HS-5 (cell line): ENCODE measurements around the gene CWF19L1.

Experiments
- DNase-seq: peaks from one replicate; pipeline ENCODE4 v3.0.0-alpha.2; 2012; ENCODE audit warnings: low read depth

Gene CWF19L1

DNA sequence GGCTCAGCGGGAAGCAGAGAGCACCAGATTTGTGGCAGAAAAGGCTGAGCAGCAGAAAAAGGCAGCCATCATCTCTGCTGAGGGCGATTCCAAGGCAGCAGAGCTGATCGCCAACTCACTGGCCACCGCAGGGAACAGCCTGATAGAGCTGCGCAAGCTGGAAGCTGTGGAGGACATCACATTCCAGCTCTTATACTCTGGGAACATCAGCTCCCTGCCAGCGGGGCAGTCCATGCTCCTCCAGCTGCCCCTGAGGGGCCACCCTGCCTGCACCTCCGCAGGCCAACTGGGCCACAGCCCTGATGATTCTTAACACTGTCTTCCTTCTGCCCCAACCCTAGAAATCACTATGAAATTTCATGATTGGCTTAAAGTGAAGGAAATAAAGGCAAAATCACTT lies 18.6 kb downstream of the CWF19L1 start:
- no peak for DNase-seq

DNA sequence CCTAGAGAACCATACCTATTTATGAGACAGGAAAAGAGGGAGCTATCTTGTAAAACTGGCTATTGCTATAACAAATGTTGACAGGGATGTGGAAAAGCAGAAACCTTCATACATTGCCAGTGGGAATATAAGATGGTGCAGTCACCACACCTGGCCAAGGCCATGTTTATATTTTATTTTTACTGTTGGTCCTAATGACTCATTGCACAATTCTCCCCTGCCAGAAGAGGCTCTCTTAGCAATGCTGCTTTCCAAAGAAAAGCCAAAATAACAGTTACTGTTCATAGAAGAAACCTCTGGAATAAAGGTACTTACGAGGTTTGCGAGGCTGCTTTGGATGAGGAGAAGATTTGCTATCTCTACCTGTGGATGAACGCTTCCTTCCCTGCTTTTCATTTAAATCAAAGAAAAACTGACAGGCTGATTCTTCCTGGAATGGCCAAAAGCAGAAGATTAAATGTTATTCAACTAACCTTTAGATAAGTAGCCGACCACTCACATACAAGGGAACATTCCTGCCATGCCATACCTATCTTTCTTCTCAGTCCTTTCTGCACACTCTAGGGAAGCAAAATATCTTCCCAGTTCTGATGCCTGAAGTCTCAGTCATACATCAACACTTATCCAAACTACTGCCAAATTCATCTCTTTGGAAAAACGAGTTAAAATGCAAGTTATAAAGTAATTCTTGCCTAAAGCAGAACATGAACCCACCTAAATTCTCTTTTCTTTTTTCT lies 21.8 kb downstream of the CWF19L1 start:
- no peak for DNase-seq

- no peak for DNase-seq
Observed at GRCh38 chr10:100239851-100240250, 27.6 kb downstream of the CWF19L1 start.

DNA sequence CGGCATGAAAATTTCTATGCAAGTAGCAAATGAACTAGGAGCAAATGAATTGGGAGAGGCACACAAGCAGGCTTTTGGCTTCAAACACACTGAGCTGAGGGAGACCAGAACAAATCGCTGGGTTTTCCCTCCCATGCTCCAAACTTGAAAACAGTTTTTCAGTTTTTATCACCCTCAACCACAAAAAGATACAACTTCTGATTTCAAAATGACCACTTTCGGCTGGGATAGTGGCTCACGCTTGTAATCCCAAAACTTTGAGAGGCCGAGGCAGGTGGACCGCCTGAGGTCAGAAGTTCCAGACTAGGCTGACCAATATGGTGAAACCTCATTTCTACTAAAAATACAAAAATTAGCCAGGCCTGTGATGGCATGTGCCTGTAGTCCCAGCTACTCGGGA lies 29.0 kb downstream of the CWF19L1 start:
- DNase-seq: no peak

DNA sequence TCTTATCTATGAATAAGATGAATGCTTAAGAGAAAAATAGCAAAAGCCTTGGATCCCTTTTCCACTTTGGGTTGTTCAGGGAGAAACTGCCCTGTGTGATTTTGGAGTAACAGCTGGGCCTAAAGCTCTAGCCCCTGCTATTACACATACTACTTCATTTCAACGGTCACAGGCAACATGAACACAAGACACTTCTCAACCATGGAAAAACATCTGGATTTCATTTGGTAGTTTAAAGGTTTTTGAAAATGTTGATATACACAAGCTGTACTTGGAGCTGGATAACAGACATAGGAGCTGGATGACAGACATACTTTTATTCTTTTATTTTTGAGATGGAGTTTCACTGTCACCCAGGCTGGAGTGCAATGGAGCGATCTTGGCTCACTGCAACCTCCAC lies 35.3 kb downstream of the CWF19L1 start:
- DNase-seq: no peak

- no peak for DNase-seq
Observed at GRCh38 chr10:100229819-100230422, 37.5 kb downstream of the CWF19L1 start.

- DNase-seq: no peak
Observed at GRCh38 chr10:100223879-100224278, 43.6 kb downstream of the CWF19L1 start.

DNA sequence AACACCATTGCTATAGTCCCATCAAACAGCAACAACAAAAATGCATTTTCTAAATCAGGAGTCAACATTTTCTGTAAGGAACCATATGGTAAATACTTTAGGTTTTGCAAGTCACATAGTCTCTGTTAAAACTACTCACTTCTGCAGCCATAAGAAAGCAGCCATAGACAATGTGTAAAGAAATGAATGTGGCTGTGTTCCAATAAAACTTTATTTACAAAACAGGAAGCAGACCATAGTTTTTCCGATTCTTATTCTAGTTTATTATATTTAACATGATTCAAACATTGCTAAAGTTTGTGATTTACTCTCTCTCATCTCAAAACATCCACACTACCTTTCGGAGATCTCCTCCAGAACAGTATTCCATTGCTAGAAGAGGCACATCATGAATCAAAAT lies 44.9 kb downstream of the CWF19L1 start:
- DNase-seq: no peak

DNA sequence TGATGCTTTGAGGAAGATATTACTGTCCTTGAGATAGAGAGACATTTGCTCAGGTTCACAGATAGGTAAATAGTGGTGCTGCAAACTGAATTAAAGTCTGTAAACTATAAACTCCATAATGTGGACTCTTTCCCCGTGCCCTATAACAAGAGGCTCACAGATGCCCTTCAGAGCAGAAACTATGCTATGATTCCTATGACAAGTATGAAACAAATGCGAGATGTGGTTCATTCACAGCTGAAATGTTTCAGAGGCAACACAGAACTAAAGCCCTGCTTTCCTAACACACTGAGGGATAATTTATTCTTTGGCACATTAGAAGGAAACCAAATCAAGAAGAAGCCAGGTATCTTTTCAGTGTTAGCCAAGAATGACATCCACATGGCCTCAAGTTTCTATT lies 51.4 kb downstream of the CWF19L1 start:
- no peak for DNase-seq

- no peak for DNase-seq
Observed at GRCh38 chr10:100209303-100209702, 58.1 kb downstream of the CWF19L1 start.

DNA sequence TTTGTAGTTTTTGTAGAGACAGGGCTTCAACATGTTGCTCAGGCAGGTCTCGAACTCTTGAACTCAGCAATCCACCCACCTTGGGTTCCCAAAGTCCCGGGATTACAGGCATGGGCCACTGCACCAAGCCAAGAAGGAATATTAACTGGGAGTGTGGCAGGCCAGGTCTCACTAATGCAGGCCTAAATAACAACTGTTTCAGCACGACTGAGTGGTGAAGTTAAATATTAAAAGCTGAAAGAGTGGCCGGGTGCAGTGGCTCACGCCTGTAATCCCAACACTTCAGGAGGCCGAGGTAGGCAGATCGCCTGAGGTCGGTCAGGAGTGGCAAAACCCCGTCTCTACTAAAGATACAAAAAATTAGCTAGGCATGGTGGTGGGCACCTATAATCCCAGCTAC lies 59.2 kb downstream of the CWF19L1 start:
- DNase-seq: no peak

- DNase-seq: no peak
Observed at GRCh38 chr10:100204370-100204769, 63.1 kb downstream of the CWF19L1 start.

DNA sequence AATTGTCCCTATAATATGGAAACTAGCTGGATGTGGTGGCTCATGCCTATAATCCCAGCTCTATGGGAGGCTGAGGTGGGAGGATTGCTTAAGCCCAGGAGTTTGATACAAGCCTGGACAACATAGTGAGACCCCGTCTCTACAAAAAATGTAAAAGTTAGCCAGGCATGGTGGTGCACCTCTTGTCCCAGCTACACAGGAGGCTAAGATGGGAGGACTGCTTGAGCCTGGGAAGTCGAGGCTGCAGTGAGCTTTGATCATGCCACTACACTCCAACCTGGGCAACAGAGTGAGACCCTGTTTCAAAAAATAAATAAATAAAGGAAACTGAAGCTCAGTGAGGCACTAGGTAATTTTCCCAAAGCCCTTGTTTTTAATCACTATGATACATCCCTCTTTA lies 65.9 kb downstream of the CWF19L1 start:
- DNase-seq: no peak

DNA sequence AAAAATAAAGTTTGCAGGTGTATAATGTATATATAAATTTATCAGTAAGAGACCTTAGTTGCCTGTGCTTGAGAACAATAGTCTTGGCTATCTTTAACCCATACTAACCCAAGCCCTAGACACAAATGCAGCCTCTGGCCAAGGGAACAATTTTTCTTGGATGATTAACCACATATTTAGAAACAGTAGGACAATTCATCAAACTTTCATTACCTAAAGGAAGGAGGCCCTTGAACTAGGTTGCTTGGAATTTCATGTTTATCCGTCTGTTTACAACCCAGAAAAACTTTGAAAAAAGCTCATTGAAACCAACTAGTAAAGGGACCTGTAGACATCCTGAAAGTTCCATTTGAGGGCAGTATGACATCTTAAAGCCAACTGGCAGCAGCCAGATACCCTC lies 72.7 kb downstream of the CWF19L1 start:
- DNase-seq: no peak

DNA sequence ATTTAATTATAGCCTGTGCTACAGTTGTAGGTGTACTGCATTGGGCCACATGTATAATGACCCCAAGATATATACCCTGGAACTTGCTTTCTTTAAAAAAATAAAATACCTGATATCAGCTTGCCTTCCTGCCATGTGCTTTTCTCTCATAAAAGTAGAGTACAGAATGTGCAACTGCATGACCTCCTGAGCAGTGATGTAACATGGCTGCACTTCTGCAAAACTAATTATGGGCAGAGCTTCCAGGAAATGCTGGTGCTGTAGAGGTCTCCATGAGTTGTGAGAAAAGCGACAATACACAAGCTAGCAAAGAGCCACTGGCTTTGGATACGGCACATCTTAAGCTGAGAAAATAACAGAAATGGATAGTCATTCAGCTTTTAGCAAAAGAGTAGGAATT lies 75.1 kb downstream of the CWF19L1 start:
- DNase-seq: no peak

DNA sequence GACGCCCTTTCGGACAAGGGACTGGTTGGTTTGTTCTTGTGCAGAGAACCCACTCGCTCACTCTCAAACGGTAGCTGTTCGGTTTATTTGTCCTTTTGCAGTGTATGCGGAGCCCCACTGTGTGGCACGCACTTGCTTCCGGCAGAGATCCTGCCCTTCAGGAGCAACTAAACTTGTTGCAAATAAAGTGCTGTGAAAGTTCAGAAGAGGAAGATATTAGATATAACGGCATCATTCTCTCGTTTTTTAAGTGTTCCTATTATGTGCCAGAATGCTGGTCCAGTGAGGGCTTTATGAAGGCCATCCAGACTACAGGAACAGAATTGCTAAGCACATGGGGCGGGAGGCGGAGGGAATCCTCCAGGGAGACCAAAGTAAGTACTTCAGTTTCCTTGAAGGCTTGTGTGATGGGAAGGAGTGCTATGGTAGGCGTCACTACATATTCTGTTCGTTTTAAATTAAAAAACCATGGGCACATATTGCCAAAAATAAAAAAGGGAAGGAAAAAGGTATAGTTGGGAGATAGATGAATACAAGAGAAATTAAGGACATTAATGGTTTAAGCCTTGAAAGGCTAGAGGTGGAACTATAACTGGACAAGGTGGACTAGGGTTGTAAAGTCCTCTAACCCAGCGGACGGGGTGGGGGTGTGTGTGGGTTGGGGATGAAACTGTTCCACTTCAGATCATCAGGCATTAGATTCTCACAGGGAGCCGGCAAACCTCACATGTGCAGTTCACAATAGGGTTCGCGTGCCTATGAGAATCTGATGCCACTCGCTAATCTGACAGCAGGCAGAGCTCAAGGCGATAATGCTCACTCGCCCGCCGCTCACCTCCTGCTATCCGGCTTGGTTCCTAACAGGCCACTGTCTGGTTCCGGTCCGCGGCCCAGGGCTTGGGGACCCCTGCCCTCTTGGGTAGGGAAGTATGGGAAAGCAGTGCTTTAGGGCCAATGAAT lies 80.9 kb downstream of the CWF19L1 start:
- no peak for DNase-seq

GRCh38 chr10:100185364-100186252 lies 81.8 kb downstream of the CWF19L1 start, which contains the start of gene ERLIN1:
TSS of gene ERLIN1 (minus strand) at chr10:100186029. CDS start at chr10:100185626, 403 bp downstream.
- peak; percentile 57 for DNase-seq

- DNase-seq: no peak
Observed at GRCh38 chr10:100184840-100185239, 82.6 kb downstream of the CWF19L1 start.

GRCh38 chr10:100184426-100184825 lies 83.0 kb downstream of the CWF19L1 start:
- DNase-seq: no peak

DNA sequence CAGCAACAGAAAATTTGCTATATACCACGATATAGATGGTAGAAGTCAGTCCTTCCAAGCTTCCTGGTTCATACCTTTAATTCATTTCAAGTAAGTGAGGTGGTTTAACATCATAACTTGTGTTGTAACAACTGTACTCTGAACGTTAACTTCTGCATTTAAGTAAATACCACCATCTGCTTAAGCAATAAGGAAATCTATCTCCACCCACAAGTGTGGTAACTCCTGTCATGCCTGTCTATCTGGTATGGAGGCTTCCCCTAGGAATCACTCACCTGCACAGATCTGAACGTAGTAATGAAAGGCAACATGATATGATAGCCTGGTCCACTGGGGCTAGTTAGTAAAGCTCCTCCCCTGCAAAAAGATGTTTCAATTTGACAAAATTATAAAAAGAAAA lies 84.0 kb downstream of the CWF19L1 start:
- no peak for DNase-seq

- no peak for DNase-seq
Observed at GRCh38 chr10:100182908-100183307, 84.5 kb downstream of the CWF19L1 start.
